UCSD-AML1 (cell line): ENCODE results near the gene TUG1.

Experiments used
- DNase-seq: peaks from one replicate; lab custom pipeline; 2025; ENCODE audit not compliant: unreplicated experiment; lab: John Stamatoyannopoulos, UW

TUG1 gene

GRCh38 chr22:30968924-30969531 lies at the start of gene TUG1:
TSS of gene TUG1 (plus strand) at chr22:30969265.
- DNase-seq, result peak; percentile 97

GRCh38 chr22:30919973-30920372 lies 49.1 kb upstream of the TUG1 start:
- no peak for DNase-seq

- peak; percentile 72 for DNase-seq
These were observed 48.7 kb upstream of the TUG1 start for GRCh38 chr22:30920407-30920806.

DNA sequence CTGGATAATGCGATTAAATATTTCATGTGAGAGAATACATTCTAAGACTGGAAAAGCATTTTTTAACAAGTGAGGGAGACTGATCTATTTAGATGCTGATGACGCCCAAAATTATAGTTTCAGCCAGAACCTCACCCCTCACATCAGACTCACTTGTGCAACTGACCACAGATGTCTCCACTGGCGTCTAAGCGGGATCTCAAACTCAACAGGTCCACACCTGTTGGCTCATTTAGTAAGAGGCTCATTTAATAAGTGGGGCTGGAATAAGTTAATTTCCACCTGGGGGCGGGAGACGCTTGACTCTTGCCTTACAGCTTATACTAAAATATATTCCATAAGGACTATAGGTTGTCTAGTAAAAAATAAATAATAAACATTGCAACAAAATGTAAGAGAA lies 48.0 kb upstream of the TUG1 start:
- no peak for DNase-seq

DNA sequence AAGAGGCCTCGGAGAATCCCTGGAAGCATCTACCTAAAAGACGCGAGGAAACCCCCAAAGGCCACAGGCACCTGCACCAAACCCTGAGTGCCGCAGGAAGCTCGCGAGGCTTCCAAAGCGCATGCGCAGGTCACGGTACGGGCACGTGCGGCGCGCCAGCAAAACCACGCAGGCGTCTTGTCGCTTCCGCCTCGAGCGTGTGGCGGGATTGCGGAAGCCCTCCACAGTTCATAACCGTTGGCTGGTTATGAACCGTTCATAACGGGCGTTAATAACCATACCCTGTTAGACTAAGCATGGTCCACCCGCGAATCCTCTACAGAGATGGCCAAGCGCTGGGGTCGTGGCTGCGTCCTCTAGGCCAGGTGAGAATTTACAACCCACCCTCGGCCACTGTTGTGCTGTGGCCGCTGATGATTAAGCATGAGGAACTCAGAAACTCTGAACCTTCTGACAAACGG lies 46.9 kb upstream of the TUG1 start:
- DNase-seq, result no peak

GRCh38 chr22:30923168-30923900 lies 45.7 kb upstream of the TUG1 start:
- DNase-seq, result no peak

DNA sequence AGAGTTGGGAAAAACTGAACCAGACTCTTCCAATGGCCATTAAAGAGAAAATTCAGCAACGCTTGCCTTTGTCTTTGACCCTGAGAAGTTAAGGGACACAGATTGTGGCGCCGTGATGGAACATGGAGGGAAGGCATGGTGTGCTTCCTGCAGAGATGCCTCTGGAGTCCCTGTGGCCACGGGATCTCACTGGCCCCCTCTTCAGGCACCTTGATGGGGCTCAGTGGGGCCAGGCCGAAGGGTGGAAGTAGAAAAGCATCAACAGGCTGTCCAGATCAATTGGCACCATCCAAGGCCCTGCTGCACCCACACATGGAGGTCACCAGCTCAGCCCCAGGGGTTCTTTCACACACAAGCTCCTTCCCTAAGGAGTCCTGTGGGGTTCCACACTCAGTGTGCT lies 43.4 kb upstream of the TUG1 start:
- DNase-seq, result no peak

DNA sequence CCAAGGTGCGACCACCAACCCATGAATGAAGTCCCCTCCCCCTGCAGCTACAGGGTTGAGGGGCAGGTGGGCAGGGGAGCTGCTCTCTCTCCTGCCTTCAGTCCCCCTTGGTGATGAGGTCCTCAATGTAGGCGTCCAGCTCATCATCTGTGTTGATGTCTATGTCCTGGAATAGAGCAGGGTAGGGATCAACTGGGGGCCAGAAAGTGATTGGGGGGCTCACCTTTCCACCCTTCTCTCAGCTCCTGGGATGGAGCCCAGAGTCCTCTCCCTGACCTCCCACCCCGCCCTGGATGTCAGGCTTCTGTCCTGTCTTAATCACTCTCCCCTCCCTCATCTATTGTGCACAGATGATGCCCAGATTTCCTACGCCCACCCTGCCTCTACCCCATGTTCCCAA lies 42.4 kb upstream of the TUG1 start:
- no peak for DNase-seq

DNA sequence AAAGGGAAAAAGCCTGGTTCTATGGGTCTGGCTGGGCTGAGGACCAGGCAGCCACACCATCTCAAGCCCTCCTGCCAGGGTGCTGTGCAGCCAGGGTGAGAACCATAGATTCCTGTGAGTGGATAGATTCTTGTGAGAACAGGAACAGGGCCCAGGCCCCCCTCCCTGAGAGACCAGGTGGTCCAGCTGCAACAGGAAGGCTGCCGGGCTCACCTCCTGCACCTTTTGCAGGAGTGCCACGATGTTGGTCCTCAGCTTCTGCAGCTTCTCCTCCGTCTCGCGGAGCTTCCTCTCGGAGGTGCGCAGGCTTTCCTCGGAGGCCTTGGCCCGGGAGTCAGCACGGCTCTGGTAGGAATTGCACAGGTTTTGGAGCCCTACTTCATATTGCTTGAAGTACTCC lies 41.3 kb upstream of the TUG1 start:
- DNase-seq, result no peak

GRCh38 chr22:30928401-30928800 lies 40.7 kb upstream of the TUG1 start:
- DNase-seq, result no peak

GRCh38 chr22:30930228-30930627 lies 38.8 kb upstream of the TUG1 start:
- no peak for DNase-seq

DNA sequence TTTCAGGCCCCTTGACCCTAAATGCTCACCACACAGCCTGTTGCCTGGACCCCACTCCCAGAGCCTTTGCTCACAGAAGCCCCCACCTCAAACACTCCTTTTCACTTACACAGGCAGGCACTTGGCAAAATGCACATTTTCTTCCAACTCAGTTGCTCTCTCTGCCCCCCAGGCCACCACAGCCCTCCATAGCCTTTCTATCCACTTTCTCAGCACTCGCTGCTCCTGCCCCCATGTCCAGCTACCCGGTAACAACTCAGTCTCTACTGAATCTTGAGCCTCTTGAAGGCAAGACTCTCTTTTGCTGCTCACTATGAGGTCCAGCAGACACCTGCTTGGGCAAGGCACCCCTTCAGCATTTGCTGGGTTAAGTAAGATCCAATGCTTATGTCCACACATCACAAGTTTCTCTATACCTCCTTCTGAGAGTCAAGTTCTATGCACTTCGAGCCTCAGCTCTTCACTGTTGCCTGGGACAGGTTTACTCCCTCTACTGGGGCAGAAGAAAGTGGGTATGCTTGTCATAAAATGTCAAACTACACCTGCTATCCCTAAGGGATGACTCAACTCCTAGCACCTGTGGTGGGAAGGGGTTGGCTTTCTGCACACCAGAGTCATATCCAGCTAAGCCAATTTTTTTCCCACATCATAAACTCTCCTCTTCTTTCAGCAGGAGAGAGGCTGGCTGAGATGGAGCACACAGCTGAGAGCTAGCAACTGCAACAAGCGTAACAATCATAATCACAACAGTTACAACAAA lies 37.3 kb upstream of the TUG1 start:
- no peak for DNase-seq

DNA sequence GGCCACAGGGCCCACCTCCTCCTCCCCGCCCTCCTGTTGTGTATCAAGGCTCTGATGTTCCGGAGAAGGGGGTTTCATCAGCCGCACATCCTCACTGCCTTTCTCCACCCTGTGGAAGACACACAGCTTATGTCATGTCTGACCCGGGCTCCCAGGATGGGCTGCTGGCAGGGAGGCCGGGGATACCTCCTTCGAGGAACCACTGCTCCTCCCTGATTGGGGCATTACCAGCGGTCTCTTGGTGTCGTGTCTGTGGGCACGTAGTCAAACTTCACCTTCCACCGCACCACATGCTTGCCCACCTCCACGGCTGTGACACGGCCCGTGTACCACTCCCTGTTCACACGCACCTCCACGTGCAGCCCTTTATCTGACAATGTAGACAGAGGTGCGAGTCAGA lies 36.4 kb upstream of the TUG1 start:
- DNase-seq, result no peak

DNA sequence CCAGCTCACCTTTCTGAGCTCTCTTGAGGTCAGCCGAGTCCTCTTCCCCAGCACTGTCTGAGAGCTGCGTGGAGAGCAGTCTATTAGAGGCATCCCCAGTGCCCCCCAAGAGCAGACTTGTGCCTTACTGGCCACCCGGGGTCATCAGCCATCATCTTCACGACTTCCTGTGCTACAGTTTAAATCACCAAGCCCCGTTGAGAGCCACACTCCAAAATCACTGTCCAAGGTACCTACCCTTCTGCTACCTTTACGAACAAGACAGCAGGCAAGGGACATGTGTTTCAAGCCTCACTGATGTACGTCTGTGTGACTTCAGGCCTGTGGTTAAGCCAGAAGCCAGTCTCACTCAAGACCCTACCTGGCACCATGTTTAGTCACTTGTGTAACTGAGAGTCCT lies 35.6 kb upstream of the TUG1 start:
- DNase-seq, result no peak

DNA sequence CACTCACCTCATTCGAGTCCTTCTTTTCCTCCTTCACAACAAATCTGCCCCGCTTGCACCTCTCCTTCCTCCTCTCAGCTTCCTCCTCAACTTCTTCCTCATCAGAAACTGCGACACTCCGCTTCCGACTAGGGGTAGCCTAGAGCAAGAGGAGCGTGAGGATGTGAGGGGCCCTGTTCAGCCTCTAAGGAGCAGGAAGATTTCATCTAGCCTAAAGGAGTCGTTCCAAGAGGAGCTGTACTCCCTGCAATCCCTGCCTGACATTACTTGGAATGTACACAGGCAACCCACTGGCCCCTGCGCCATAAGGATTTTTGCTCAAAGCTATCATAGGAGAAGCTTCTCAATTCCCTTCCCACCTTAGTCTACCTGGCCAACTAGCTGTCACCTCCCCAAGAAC lies 35.0 kb upstream of the TUG1 start:
- DNase-seq, result no peak

DNA sequence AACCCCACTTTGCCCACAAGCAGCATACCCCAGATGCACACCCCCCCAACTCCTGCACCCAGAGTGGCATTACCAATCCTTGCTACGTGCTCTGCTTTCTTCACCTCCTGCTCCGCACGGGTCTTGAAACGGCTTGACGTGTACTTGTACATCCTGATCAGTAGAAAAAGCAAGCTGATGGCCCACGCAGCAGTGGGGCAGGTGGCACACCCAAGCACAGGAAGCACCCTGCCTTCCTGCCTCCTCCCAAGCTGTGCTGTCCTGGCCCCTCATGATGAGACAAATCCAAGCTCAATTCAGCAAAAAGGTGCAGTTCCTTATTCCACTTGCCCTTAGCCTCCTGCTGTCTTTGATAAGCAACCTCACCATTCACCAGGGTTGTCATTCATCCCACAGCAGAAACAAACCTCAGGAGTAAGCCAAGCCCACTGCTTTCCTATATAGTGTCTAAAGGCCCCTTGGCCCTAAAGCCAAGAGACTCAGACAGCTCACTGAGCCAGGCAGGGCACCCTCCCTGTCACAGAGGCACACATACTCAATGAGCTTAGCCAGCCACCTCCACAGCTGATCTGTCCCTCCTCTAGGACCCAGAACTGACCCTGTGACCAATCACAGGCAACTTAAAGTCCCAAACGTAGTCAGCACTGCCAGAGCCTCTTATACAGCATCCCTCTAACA lies 28.2 kb upstream of the TUG1 start:
- no peak for DNase-seq

GRCh38 chr22:30941363-30941740 lies 27.7 kb upstream of the TUG1 start:
- no peak for DNase-seq

- peak; percentile 19 for DNase-seq
These were observed 25.7 kb upstream of the TUG1 start for GRCh38 chr22:30943368-30943767.

GRCh38 chr22:30944986-30945385 lies 24.1 kb upstream of the TUG1 start:
- DNase-seq, result no peak

DNA sequence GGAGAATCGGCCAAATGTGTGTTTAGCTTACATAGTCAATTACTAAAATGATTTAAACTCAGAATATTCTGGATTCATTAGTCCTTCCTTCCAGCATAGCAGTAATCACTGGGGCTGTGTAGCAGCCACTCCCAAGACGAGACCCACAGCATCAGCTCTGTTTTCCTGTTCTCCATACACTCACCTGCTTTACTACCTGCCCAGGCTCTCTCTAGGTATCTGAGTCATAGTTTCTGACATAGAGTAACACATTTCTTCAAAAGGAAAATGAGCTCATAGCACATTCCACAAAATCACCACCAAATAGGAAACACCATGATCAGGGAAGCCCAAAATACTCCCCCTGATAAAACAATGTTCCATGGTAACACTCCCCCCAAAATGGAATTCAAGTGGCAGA lies 23.4 kb upstream of the TUG1 start:
- no peak for DNase-seq

DNA sequence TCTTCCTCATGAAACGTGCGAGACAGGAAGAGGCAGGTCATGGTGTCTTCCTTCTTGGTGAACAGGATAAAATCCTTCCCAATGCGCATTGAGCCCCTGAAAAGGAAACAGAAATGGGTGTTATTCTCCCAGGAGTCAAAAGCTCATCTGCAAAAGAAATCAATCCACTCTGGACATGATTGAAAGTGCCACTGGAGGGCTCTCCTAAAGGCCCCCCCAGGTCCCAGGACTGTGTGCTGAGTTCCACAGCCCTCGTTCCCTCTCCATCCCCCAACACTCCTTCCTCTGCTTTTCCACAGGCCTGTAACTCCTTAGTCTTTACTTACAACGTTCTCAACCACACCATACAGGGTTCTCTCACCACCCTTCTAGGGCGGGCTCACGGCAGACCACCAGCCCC lies 22.7 kb upstream of the TUG1 start:
- no peak for DNase-seq
